PC-9 (cell line): ENCODE results near the gene ACCS.

Experiments
- EZH2 ChIP-seq: fragments of 200-600 bp; sonication (generic); IDR thresholded peaks from 2 replicates; pipeline ENCODE4 v1.8.0; 2017; ENCODE audit warnings: antibody characterized with exemption, low read depth
- TF ChIP-seq, protein P1 (sequence below): fragments of 200-600 bp; sonication (generic); conservative IDR thresholded peaks from 2 replicates; pipeline ENCODE4 v1.6.1; 2017; ENCODE audit warnings: mixed run types, antibody characterized with exemption, mild to moderate bottlenecking, moderate library complexity

- TF ChIP-seq, protein P1, sequence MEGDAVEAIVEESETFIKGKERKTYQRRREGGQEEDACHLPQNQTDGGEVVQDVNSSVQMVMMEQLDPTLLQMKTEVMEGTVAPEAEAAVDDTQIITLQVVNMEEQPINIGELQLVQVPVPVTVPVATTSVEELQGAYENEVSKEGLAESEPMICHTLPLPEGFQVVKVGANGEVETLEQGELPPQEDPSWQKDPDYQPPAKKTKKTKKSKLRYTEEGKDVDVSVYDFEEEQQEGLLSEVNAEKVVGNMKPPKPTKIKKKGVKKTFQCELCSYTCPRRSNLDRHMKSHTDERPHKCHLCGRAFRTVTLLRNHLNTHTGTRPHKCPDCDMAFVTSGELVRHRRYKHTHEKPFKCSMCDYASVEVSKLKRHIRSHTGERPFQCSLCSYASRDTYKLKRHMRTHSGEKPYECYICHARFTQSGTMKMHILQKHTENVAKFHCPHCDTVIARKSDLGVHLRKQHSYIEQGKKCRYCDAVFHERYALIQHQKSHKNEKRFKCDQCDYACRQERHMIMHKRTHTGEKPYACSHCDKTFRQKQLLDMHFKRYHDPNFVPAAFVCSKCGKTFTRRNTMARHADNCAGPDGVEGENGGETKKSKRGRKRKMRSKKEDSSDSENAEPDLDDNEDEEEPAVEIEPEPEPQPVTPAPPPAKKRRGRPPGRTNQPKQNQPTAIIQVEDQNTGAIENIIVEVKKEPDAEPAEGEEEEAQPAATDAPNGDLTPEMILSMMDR, result no peak
- TF ChIP-seq EZH2, result no peak
Observed at GRCh38 chr11:44083906-44084305, 17.8 kb downstream of the ACCS start.
